ENCODE measurements around the gene ZNF335. TPM values are rescaled to one million over a fixed set of nuclear protein-coding genes. Genes with fewer than 3 reads are reported as not detected.
A peak's percentile ranks its signal among the peaks of the same experiment; 100 is the strongest.

ZNF335 gene
- 10.3 TPM for polyA plus RNA-seq (2013, experiment 1 of 2; ENCODE audit: insufficient read length)
- 9.5 TPM for polyA plus RNA-seq (2013, experiment 2 of 2; ENCODE audit: insufficient read length)

GRCh38 chr20:45971675-45972499 lies at the start of gene ZNF335:
Gene ZNF335 (minus strand): TSS chr20:45972203. CDS start chr20:45971410, 793 bp downstream.
- DNase-seq = peak; percentile 97

GRCh38 chr20:46020555-46020954 lies 48.6 kb upstream of the ZNF335 start:
- no peak for DNase-seq

- DNase-seq = no peak
Observed at GRCh38 chr20:46018611-46019010, 46.6 kb upstream of the ZNF335 start.

GRCh38 chr20:46018112-46018511 lies 46.1 kb upstream of the ZNF335 start:
- DNase-seq = no peak

GRCh38 chr20:46017272-46017671 lies 45.3 kb upstream of the ZNF335 start:
- no peak for DNase-seq

GRCh38 chr20:46014517-46015396 lies 42.8 kb upstream of the ZNF335 start:
- DNase-seq = no peak

GRCh38 chr20:46013829-46014516 lies 42.0 kb upstream of the ZNF335 start:
- DNase-seq = peak; percentile 26

- DNase-seq = no peak
Observed at GRCh38 chr20:46013322-46013828, 41.4 kb upstream of the ZNF335 start.

- no peak for DNase-seq
Observed at GRCh38 chr20:46012921-46013320, 40.9 kb upstream of the ZNF335 start.

- peak; percentile 27 for DNase-seq
Observed at GRCh38 chr20:46011631-46012482, 39.9 kb upstream of the ZNF335 start.

GRCh38 chr20:46010491-46011391 lies 38.7 kb upstream of the ZNF335 start:
- no peak for DNase-seq

GRCh38 chr20:46009816-46010215 lies 37.8 kb upstream of the ZNF335 start:
- DNase-seq = no peak

- no peak for DNase-seq
Observed at GRCh38 chr20:46007671-46008070, 35.7 kb upstream of the ZNF335 start.

GRCh38 chr20:46006964-46007363 lies 35.0 kb upstream of the ZNF335 start:
- no peak for DNase-seq

GRCh38 chr20:46006022-46006705 lies 34.2 kb upstream of the ZNF335 start:
- no peak for DNase-seq

GRCh38 chr20:46004889-46005473 lies 33.0 kb upstream of the ZNF335 start:
- DNase-seq = no peak

- DNase-seq = no peak
Observed at GRCh38 chr20:46004187-46004586, 32.2 kb upstream of the ZNF335 start.

- DNase-seq = no peak
Observed at GRCh38 chr20:46002008-46002407, 30.0 kb upstream of the ZNF335 start.

GRCh38 chr20:46001498-46001897 lies 29.5 kb upstream of the ZNF335 start:
- no peak for DNase-seq
